HUES6 (cell line): ENCODE measurements around the gene PANK4.

Source experiments
- H3K27ac ChIP-seq: 2 replicates; pipeline ENCODE4 v1.7.0; 2013; ENCODE audit warnings: low read depth, mild to moderate bottlenecking, low read length, inconsistent platforms
- H3K27me3 ChIP-seq: 2 replicates; pipeline ENCODE4 v1.6.1; 2013; ENCODE audit warnings: low read length; ENCODE audit not compliant: control insufficient read depth, insufficient read depth
- H3K36me3 ChIP-seq: 2 replicates; pipeline ENCODE4 v1.6.1; 2013; ENCODE audit warnings: low read length; ENCODE audit not compliant: control insufficient read depth, insufficient read depth
- H3K4me1 ChIP-seq: 2 replicates; pipeline ENCODE4 v1.6.1; 2013; ENCODE audit warnings: low read length; ENCODE audit not compliant: control insufficient read depth, insufficient read depth
- H3K4me3 ChIP-seq: 2 replicates; pipeline ENCODE4 v1.5.1; 2013; ENCODE audit warnings: low read depth, low read length
- H3K9ac ChIP-seq: one replicate; pipeline ENCODE4 v1.6.1; 2013; ENCODE audit warnings: mild to moderate bottlenecking, low read length
- H3K9me3 ChIP-seq: 2 replicates; pipeline ENCODE4 v1.6.1; 2013; ENCODE audit warnings: low read depth, low read length; ENCODE audit not compliant: control insufficient read depth, insufficient read depth

PANK4 gene

DNA sequence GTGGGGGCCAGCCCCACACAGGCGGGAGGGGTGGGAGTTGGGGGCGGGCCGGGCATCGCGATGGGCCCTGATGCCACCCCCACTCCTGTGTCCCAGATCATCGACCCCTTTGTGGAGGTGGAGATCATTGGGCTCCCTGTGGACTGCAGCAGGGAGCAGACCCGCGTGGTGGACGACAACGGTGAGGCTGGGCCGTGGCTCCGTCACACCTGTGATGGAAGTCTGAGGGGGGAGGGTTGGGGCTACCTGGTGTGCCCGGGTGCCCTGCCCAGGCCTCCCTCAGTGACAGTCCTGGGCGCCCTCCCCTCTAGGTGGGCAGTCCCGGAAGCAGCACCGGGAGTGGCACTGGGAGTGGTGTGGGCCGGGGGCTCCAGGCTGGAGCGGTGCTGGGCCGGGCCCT, 27.7 kb downstream of the PANK4 start:
- no peaks in the 10 kb centered on the region for H3K4me1 ChIP-seq
- no peaks in the 10 kb centered on the region for H3K9me3 ChIP-seq
- H3K36me3 ChIP-seq: no peaks in the 10 kb centered on the region
- no peak overlapping the region for H3K9ac ChIP-seq
- H3K27ac ChIP-seq: no peak overlapping the region
- H3K4me3 ChIP-seq: no peak overlapping the region
- H3K27me3 ChIP-seq: peaks cover 4% of the 10 kb centered on the region; the same call in 1 of the 2 replicates

DNA sequence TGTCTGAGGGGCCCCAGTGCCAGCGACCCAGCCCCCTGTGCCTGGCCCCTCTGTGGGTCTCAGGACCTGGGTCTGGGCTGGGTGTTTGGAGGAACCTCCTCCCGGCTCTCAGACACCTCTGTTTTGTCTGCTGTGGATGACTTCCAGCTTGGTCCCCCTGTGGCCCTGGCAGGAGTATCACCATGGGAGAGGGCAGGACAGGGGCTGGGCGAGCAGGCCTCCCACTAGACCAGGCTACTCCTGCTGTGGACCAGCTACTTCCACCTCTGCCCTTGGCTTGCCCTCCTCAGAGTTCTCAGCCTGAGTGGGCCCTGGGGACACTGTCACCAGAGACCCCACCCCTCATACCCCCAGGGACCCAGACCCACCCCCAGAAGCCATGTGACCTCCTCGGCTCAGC, 28.5 kb downstream of the PANK4 start:
- H3K27me3 ChIP-seq: peaks cover 4% of the 10 kb centered on the region; the same call in 1 of the 2 replicates

DNA sequence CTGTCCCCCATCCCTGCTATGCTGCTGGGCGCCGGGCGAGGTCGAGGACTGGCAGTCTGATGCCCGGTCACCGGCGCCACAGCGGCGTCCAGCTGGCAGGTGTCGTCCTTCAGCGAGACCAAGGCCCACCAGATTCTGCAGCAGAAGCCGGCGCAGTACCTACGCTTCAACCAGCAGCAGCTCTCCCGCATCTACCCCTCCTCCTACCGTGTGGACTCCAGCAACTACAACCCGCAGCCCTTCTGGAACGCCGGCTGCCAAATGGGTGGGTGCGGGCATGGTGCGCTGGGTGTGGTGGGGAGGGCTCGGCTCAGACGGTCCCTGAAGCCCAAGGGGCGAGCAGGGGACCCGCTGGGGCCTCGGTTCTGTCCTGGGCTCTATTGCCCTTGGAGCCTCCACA, 29.6 kb downstream of the PANK4 start:
- Histone ChIP-seq H3K27ac (no peak overlapping the region), H3K4me3 (no peak overlapping the region), H3K36me3 (no peaks in the 10 kb centered on the region), H3K27me3 (peaks cover 7% of the 10 kb centered on the region; the same call in 1 of the 2 replicates), H3K9ac (no peak overlapping the region), H3K9me3 (no peaks in the 10 kb centered on the region), H3K4me1 (no peaks in the 10 kb centered on the region)

More for the DNA sequence above, 28.5 kb downstream of the PANK4 start:
- Histone ChIP-seq H3K9ac (no peak overlapping the region), H3K4me1 (no peaks in the 10 kb centered on the region), H3K4me3 (no peak overlapping the region), H3K36me3 (no peaks in the 10 kb centered on the region), H3K9me3 (no peaks in the 10 kb centered on the region), H3K27ac (no peak overlapping the region)

DNA sequence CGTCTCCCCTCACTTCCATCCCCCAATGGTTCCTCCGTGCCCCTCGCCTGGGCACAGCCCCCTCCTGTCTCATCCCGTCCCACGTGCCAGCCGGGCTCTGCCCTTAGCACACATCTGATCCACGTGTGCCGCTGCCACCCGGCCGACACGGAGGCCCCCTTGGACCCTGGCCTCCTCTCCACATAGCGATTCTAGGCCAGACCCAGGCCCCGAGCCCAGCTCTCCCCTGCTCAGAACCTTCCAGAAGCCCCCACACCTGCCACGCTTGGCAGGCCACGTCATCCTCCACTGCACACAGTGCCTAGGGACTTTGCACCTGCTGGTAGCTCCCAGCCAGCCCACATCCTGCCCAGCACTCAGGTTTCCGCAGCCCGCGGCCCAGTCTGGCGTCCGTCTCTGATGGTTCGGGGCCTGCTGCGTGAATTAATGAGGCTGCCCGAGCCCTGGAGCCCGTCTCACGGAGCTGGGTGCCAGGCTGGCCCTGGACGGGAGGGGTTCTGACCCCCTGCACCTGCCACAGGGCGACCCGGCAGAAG, 30.2 kb downstream of the PANK4 start:
- peaks cover 7% of the 10 kb centered on the region; the same call in 1 of the 2 replicates for H3K27me3 ChIP-seq
- no peak overlapping the region for H3K9ac ChIP-seq
- H3K27ac ChIP-seq: no peak overlapping the region
- H3K36me3 ChIP-seq: no peaks in the 10 kb centered on the region
- no peaks in the 10 kb centered on the region for H3K9me3 ChIP-seq
- H3K4me3 ChIP-seq: no peak overlapping the region
- no peaks in the 10 kb centered on the region for H3K4me1 ChIP-seq

DNA sequence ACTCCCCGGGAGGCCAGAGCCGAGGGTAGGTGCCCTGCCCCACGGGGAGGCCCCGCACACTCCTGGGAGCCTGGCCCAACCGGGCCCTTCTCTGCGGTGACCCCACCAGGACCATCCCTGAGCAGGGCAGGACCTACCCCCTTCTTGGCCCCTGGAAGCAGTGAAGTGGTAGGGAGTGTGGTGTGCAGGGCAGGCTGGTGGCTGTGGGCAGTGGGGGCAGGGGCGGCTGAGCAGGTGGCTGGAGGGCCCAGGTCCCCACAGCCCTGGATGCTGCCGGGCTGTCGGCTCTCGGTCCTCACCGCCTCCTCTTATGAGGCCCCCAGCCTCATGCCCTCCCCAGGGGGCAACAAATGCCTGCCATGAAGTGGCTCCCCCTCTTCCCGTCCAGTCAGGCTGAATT, 30.9 kb downstream of the PANK4 start:
- Histone ChIP-seq H3K4me3 (no peak overlapping the region), H3K27me3 (peaks cover 7% of the 10 kb centered on the region; the same call in 1 of the 2 replicates), H3K9me3 (no peaks in the 10 kb centered on the region), H3K27ac (no peak overlapping the region), H3K36me3 (no peaks in the 10 kb centered on the region), H3K9ac (no peak overlapping the region), H3K4me1 (no peaks in the 10 kb centered on the region)

DNA sequence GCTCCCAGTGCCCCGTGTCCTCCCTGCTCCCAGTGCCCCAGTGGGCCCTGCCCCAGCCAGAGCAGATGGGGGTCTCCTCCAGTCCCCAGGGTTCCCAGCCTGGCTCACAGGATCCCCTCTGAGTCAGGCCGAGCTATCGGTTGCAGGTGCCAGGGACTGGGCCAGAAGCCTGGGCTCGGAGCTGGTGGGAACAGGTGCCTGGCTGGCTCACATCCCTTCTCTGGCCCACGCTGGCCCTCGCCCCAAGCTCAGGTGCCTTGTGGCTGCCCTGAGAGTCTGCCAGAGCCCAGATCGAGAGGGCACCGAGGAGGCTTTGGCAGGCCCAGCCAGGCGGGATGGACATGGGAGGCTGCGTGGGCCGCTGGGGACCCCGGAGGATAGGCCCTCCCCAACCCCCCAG, 31.4 kb downstream of the PANK4 start:
- Histone ChIP-seq H3K9me3 (no peaks in the 10 kb centered on the region), H3K36me3 (no peaks in the 10 kb centered on the region), H3K4me3 (no peak overlapping the region), H3K27ac (no peak overlapping the region), H3K27me3 (peaks cover 7% of the 10 kb centered on the region; the same call in 1 of the 2 replicates), H3K9ac (no peak overlapping the region), H3K4me1 (no peaks in the 10 kb centered on the region)

DNA sequence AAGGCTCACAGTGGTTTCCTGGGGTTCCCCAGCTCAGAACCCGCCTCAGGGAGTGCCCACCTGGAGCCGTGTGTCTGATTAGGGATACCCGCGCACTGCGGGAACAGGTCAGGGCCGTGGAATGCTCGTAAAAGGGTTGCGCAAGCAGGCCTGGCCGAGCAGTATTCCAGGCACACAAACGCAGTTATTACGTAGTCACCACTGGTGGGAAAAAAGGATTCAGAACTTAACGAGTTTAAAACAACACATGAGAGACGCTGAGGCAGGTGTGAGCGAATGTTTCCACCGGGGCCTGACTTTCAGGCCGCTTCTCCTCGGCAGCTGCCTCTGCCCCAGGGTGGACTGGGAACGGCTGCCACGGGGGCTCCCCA, 32.1 kb downstream of the PANK4 start:
- Histone ChIP-seq H3K9me3 (peaks cover 1% of the 10 kb centered on the region), H3K27me3 (peaks cover 7% of the 10 kb centered on the region; the same call in 1 of the 2 replicates), H3K4me3 (no peak overlapping the region), H3K27ac (no peak overlapping the region), H3K9ac (no peak overlapping the region), H3K36me3 (no peaks in the 10 kb centered on the region), H3K4me1 (no peaks in the 10 kb centered on the region)

DNA sequence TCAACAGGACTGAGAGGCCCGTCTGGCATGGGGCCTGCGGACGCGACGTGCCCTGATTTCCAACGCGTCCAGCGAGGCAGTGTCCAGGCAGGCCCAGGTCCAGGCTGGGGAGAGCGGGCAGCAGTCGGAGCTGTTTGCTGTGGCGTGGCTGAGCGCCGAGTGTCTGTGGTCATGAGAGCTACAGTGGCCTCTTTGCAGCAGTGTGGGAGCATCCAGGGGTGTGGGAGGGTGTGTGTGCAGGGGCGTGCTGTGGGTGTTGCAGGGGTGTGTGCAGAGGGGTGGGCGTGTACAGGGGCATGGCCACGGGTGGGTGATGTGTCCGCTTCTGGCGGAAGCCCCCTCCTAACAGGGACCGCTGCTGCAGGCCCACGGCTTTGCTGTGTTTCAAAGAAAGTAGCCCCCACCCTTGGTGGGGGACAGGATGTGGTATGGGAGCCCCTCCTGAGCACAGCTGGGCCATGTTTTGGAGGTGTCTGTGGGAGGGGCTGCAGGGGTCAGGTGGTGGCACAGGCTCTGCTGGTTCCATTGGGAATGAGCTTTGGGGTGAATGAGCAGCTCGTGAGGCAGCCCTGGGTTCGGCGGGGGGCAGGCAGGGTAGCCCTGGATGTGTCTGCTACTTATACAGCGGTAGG, 32.6 kb downstream of the PANK4 start:
- no peak overlapping the region for H3K27ac ChIP-seq
- H3K9ac ChIP-seq: no peak overlapping the region
- H3K9me3 ChIP-seq: peaks cover 6% of the 10 kb centered on the region
- H3K4me3 ChIP-seq: no peak overlapping the region
- H3K36me3 ChIP-seq: no peaks in the 10 kb centered on the region
- peaks cover 7% of the 10 kb centered on the region; the same call in 1 of the 2 replicates for H3K27me3 ChIP-seq
- no peaks in the 10 kb centered on the region for H3K4me1 ChIP-seq

DNA sequence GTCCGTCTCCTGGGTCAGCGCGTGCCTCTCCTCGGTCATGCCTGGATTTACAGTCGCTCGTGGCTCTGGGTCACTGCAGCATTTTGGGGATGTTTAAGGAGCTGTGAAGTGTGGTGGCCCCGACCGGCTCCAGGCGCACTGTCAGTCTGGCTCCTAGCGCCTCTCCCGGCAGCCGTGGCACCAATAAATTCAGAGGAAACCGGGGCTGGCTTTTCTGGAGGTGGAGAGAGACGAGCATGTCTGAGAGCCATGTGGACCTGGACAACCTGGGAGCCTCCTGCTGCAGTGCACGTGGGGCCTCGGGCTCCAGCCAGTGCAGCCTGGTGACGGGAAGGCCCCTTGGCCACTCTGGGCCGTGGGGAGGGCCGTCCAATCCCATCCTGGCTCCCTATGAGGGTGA, 33.2 kb downstream of the PANK4 start:
- H3K27me3 ChIP-seq: peaks cover 7% of the 10 kb centered on the region; the same call in 1 of the 2 replicates
- no peak overlapping the region for H3K9ac ChIP-seq
- peaks cover 11% of the 10 kb centered on the region for H3K9me3 ChIP-seq
- H3K27ac ChIP-seq: no peak overlapping the region
- no peaks in the 10 kb centered on the region for H3K36me3 ChIP-seq
- H3K4me3 ChIP-seq: no peak overlapping the region
- H3K4me1 ChIP-seq: no peaks in the 10 kb centered on the region

DNA sequence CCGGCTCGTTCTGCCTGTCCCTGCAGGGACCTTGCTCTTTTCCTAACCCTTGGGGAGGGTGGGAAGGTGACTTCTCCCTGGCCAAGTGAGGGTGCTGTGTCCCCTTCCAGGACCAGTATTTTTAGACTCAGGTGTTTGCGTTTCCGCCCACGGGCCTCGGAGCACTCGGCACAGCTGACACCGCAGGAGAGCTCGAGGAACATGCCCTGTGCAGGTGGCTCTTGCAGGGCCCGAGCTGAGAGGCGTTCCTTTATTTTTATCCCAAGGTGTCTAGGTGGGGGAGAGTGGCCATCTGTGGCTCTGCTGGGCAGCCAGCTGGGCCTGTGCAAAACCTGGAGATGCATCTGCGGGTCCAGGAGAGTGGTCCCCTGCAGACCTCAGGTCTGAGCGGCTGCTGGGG, 34.3 kb downstream of the PANK4 start:
- Histone ChIP-seq H3K9ac (no peak overlapping the region), H3K36me3 (no peaks in the 10 kb centered on the region), H3K27me3 (peaks cover 3% of the 10 kb centered on the region; the same call in 1 of the 2 replicates), H3K9me3 (peaks cover 13% of the 10 kb centered on the region), H3K27ac (no peak overlapping the region), H3K4me3 (no peak overlapping the region), H3K4me1 (no peaks in the 10 kb centered on the region)

DNA sequence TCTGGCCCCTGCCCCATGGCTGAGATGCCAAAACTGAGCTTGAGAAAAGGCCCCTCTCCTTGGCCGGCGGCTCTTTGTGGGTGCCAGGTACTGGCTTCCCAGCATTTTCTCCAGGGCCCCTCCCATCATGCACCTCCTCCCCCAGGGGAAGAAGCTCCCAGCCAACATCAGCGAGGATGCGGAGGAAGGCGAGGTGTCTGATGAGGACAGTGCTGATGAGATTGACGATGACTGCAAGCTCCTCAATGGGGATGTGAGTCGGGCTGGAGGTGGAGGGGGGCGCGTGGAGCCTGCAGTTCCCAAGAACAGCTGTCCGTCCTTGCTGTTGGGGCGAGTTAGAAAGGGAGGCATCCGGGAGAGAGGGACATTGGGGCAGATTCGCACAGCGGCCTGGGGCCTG, 36.8 kb downstream of the PANK4 start:
- peaks cover 13% of the 10 kb centered on the region for H3K9me3 ChIP-seq
- no peak overlapping the region for H3K9ac ChIP-seq
- no peaks in the 10 kb centered on the region for H3K4me1 ChIP-seq
- no peak overlapping the region for H3K27ac ChIP-seq
- no peaks in the 10 kb centered on the region for H3K36me3 ChIP-seq
- H3K4me3 ChIP-seq: no peak overlapping the region
- H3K27me3 ChIP-seq: peaks cover 3% of the 10 kb centered on the region; the same call in 1 of the 2 replicates
